ENCODE data around the gene SPRR5. TPM values are rescaled to one million over a fixed set of nuclear protein-coding genes. Genes with fewer than 3 reads are reported as not detected.

SPRR5 gene
- total RNA-seq, 2 donors from 2014 or later: not detected

DNA sequence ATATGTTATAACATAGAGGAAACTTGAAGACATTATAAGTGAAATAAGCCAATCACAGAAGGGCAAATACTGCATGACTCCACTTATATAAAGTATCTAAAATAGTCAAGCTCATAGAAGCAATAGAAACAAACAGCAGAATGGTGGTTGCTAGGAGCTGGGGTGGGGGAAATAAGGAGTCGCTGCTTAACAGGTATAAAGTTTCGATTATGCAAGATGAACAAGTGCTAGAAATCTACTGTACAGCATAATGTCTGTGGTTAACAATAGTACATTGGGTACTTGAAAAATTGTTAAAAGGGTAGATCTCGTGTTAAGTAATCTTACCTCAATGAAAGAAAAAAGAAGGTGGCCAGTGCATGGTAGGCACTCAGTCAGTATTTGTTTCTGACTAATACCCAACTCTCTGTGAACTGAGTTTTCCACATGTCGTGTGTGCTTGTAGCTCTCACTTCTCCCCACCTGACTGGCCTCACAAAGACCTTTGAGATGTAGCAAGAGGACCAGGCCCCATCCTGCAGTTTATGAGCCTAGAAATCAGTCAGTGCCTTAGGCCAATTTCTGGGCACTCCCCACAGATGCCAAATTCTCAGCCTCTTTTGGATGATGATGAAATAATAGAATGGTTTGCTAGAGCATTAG lies 14.7 kb upstream of the SPRR5 start:
- DNase-seq (ENCODE audit: low spot score in 2 of 2): no peak
- Mint-ChIP-seq H3K9me3 (peaks cover 0 to 3% of the 10 kb centered on the region in 2 donors), H3K27ac (no peak overlapping the region), H3K36me3 (no peaks in the 10 kb centered on the region)
- ATAC-seq: no peak

DNA sequence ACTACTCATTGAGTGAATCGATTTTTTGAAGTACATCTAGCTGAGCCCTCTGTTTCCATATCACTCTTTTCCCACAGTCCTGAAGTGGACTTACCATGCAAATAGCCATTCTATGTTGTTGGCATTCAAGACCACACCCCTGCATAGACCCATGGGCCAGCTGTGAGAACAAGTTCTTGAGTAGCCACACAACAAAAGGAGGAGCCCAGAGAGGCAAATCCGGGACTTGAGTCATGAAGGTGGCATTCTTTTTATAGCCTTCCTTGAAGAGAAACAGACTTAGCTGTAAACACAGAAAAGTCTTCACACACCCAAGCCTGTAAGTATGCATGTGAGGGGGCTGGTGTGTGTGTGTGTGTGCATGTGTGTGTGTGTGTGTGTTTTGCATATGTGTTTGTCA lies 13.8 kb upstream of the SPRR5 start:
- ATAC-seq (no peak), DNase-seq (ENCODE audit: low spot score in 2 of 2) (no peak)
- Mint-ChIP-seq H3K9me3 (peaks cover 0 to 3% of the 10 kb centered on the region in 2 donors), H3K36me3 (no peaks in the 10 kb centered on the region), H3K27ac (no peak overlapping the region)

DNA sequence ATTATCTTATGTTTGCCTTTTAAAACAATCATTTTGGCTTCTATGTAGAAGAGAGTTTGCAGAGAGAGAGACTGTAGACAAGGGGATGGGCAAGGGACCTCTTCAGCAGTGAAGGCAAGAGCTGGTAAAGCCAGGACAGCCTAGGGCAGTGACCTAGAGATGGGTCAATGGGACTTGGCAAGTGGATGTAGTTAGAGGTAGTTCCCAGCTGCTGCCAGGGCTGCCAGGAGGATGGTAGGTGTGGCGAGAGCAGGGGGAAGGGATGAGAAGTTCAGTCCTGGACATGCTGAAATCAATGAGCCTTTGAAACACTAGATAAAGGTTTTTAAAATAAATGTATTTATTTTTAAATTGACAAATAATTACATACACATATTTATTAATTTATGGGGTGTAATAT lies 6.4 kb upstream of the SPRR5 start:
- Mint-ChIP-seq H3K9me3 (no peaks in the 10 kb centered on the region), H3K27ac (no peak overlapping the region), H3K36me3 (peaks cover 0 to 6% of the 10 kb centered on the region in 2 donors)
- DNase-seq (ENCODE audit: low spot score in 2 of 2) (no peak), ATAC-seq (no peak)

DNA sequence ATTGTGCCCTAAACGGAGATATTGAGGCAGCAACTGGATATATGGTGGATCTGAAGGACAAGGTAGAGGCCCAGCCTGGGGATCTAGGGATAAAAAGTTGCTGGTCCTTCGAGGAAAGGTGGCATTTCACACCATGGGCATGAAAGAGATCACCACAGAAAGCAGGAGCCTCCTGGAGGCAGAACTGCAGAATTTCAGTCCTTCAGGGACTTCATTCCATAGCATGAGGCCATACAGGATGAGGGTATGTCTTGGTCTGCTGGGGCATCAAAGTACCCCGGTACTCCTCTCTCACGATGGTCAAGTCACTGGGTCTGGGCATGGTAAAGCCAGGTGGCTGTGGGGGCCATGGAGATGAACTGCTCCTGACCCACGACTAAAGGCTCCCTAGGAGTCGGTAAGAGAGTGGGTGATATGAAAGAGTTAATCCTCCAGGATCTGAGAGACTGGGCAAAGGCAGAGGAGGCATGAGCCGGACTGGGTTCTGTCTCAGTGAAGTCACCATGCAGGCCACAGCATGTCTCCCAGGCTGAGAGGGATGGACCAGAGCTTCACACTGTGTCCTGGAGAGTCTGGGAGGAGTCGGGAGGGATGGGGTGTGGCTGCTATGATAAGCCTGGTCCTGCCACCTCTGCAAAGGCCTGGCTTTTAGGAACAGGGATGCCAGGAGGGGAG lies 5.8 kb upstream of the SPRR5 start:
- no peak overlapping the region for H3K27ac Mint-ChIP-seq
- no peak for DNase-seq (ENCODE audit: low spot score in 2 of 2)
- no peaks in the 10 kb centered on the region for H3K9me3 Mint-ChIP-seq
- no peak for ATAC-seq
- peaks cover 0 to 6% of the 10 kb centered on the region in 2 donors for H3K36me3 Mint-ChIP-seq

DNA sequence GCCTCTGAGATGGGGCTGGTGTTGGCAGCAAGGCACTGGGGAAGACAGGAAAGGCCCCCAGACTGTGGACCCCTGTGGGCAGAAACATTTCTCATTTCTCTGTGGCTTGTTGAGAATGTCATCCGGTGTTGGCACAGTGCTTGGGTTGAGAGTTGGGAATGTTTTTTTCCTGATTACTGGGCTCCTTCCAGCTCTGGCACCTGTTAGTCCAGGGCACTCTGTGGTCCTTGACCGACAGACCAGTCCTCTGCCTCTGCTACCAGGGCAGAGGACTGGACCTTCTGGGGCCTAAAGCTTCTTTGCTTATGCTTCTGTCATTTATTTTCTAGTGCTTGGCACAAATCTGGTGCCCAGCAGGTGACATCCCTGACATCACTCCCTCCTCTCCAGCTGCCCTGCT lies 4.8 kb upstream of the SPRR5 start:
- no peak for DNase-seq (ENCODE audit: low spot score in 2 of 2)
- H3K9me3 Mint-ChIP-seq: no peaks in the 10 kb centered on the region
- no peak overlapping the region for H3K27ac Mint-ChIP-seq
- no peak for ATAC-seq
- peaks cover 0 to 6% of the 10 kb centered on the region in 2 donors for H3K36me3 Mint-ChIP-seq

DNA sequence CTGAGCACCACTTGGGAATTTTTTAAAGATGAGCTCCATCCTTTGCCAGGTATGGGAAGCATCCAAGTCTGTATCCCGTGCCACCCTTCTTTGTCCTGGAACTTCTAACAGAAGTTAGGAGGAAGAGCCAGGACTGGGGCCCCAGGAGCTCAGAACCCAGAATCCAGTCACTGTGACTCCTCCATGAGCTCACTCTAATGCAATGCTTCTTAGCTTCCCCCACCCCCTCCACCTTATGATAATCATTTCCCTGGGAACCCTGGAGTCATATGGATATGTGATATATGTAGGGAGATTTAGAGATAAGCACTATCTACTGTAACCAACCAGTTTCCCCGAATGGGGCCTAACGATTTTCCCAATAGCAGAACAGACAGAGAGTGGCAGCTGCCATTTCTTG lies 758 bp upstream of the SPRR5 start:
- H3K9me3 Mint-ChIP-seq: no peaks in the 10 kb centered on the region

DNA sequence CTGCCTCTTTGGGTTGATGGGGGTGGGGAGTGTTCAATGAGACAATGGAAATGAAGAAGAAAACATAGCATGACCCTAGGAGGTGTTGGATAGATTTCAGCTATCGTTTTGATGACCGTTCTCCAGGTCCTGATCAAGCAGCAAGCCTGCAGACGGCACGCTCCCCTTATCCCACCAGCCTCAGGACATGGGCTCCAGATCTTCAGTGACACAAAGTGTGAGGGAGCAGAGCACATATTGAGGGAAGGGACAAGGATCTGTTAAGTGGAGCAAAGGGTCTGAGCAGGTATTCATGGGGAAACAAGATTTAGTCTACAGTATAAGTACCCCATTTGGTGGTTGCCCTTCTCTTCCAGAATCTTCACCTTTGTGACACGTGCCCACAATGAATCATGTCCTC lies 4.7 kb downstream of the SPRR5 start:
- H3K36me3 Mint-ChIP-seq: no peaks in the 10 kb centered on the region
- H3K27ac Mint-ChIP-seq: no peak overlapping the region
- no peak for DNase-seq (ENCODE audit: low spot score in 2 of 2)
- no peak for ATAC-seq
- H3K9me3 Mint-ChIP-seq: no peaks in the 10 kb centered on the region

More for the DNA sequence above, 758 bp upstream of the SPRR5 start:
- ATAC-seq (no peak), DNase-seq (ENCODE audit: low spot score in 2 of 2) (no peak)
- H3K27ac Mint-ChIP-seq: no peak overlapping the region
- no peaks in the 10 kb centered on the region for H3K36me3 Mint-ChIP-seq

DNA sequence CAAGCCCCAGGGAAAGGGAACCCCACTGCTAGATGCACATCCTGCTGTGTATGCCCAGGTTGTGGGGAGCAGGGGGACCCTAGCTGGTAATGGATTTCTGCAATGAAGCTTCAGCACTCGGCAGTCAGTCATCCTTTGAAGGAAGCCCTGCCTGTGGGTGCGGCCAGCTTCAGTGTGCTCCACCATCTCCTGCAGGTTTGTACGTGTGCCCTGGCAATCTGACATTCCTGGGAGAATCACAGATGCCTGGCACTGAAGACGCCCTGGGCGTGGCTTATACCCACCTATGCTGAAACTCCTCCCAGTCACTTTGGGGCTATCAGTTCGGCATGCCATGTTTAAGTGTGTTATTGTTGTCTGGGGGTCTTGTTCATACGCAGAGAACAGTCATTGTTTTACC lies 6.8 kb downstream of the SPRR5 start:
- H3K27ac Mint-ChIP-seq: no peak overlapping the region
- no peaks in the 10 kb centered on the region for H3K9me3 Mint-ChIP-seq
- ATAC-seq: no peak
- no peaks in the 10 kb centered on the region for H3K36me3 Mint-ChIP-seq
- DNase-seq (ENCODE audit: low spot score in 2 of 2): no peak

DNA sequence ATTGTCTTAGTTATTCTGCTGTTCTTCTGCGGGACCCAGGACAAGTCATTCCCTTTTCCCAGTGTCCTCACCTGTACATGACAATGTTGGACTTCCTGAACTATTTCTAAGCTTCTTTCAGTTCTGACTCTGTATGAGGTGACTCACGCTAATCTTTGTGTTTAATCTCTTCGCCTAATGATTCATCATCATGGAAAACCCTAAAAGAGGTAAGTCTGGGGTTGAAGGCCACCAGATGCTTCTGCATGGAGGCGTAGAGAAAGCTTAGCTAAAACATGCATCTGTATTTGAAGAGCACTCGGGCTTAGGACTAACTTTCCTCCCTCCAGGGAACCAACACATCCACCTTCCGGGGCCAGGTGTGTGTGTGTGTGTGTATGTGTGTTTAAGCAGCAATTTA lies 7.4 kb downstream of the SPRR5 start:
- no peak overlapping the region for H3K27ac Mint-ChIP-seq
- DNase-seq (ENCODE audit: low spot score in 2 of 2) (no peak), ATAC-seq (no peak)
- no peaks in the 10 kb centered on the region for H3K36me3 Mint-ChIP-seq
- no peaks in the 10 kb centered on the region for H3K9me3 Mint-ChIP-seq

DNA sequence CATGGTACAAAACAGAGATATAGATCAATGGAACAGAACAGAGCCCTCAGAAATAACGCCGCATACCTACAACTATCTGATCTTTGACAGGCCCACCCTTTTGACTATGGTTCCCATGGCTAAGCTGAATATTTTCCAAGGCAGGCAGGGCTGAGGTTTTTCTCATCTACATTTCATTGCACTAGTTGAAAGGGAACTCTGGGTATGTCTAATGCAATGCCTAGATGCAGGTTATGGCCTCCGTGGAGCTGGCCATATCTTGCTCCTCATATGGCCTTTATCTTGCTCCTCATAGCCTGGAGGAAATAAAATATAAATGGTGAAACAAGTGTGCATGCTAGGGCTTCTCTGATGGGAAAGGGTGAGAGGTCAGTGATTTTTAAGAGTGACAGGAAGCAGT lies 10.6 kb downstream of the SPRR5 start:
- Mint-ChIP-seq H3K27ac (no peak overlapping the region), H3K9me3 (no peaks in the 10 kb centered on the region)

DNA sequence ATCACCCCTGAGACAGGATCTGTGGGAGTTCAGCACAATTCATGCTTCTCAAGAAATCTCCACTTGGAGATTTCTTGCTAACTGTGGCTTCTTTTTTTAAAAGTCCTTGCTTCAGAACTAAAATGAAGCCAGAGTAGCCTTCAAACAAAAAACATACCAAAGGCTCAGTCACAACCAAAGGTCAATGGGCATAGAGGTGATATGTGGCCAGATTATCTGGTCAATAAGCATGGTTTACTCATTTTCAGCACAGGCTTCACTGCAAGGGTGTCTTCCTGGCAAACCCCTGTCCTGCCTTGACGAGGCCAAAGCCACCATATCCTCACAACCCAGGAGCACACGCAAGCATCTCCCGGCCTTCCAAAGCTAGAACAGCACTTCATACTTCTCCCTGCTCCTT lies 12.3 kb downstream of the SPRR5 start:
- DNase-seq (ENCODE audit: low spot score in 2 of 2): no peak
- no peaks in the 10 kb centered on the region for H3K36me3 Mint-ChIP-seq
- no peaks in the 10 kb centered on the region for H3K9me3 Mint-ChIP-seq
- ATAC-seq: no peak
- no peak overlapping the region for H3K27ac Mint-ChIP-seq

More for the DNA sequence above, 10.6 kb downstream of the SPRR5 start:
- ATAC-seq (no peak), DNase-seq (ENCODE audit: low spot score in 2 of 2) (no peak)
- H3K36me3 Mint-ChIP-seq: no peaks in the 10 kb centered on the region

DNA sequence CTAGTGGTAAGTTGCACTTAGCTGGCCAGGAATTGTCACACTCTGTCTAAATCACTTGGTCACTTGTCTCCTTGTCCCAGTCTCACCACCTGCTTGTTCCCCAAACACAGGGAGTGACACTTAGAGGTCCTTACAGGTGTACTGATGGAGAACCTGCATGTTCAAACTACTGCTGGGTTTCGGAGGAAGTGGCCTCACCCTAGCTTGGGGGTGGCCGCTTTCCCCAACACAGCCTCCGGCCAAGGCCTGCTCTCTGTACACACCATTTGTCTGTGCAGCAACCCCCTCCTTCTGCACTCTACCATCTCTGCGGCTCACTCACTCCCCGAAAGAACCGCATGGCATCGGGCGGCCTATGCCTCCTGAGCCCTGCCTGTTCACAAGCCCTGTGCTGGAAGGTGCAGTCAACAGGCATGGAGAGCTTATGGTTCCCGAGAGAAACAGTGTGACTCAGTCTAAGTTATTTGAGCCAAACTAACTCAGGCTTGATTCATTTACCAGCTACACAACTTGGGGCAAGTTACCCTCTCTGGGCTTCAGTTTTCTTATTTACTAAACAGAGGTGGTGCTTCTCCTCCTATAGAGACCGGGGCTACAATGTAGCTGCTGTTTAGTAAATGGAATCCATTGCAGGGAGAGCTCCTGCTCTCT lies 12.9 kb downstream of the SPRR5 start:
- no peak for DNase-seq (ENCODE audit: low spot score in 2 of 2)
- Mint-ChIP-seq H3K36me3 (no peaks in the 10 kb centered on the region), H3K27ac (no peak overlapping the region), H3K9me3 (no peaks in the 10 kb centered on the region)
- ATAC-seq: no peak

DNA sequence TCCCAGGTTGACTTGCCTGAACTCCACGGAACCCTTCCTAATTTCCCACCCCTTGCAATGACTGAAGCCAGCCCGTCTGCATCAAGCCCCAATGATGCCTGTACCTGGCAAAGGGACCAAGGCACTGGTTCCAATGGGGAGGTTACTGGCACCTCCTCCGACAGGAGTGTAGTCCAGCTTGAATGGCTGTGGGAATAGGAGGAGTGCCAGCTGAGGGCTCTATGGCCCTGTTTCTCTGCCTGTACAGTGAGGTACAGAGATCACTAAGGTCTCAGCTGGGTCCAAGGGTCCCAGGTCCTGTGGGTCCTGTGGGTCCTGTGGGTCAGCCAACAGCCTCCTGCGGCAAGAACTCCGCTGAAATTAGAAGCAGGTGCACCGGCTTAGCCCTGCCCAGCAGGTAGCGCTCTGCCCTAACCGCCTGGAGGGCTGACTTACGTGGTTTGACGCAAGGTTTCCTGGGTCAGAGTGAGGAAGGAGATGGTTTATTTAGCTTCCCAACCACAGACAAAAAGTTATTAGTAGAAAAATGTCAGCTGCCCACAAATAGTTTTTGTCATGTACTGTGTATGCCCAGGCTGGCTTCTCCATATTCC lies 13.5 kb downstream of the SPRR5 start:
- ATAC-seq (no peak), DNase-seq (ENCODE audit: low spot score in 2 of 2) (no peak)
- Mint-ChIP-seq H3K27ac (no peak overlapping the region), H3K36me3 (no peaks in the 10 kb centered on the region), H3K9me3 (no peaks in the 10 kb centered on the region)

DNA sequence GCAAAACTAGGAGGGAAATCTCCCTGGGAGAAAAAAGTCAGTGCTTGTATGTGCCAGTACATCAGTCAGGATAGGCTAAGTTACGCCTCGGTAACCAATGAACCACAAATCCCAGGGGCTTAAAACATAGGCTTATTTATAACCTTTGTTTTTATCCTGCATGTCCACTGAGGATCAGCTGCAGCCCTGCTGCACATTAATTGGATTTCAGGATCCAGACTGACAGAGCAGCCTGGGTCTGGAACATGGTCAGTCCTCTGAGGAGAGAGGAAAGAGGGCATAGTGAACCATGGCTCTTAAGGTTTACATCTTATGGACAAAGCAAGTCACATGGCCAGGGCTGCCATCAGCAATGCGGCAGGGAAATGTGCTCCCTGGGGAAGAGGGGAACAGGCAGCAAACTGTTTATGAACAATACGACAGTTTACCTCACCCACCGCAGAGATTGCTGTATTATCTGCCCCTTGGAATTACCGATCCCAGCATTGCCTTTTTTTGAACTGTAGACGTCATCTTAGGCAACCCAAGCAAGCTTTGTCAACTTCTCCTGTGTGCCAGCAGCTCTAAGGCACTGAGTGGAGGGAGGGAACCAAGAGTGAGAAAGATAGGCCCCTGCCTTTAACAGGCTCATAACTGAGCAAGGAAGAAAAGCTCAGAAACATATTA lies 14.4 kb downstream of the SPRR5 start:
- DNase-seq (ENCODE audit: low spot score in 2 of 2) (no peak), ATAC-seq (no peak)
- Mint-ChIP-seq H3K27ac (no peak overlapping the region), H3K9me3 (no peaks in the 10 kb centered on the region), H3K36me3 (no peaks in the 10 kb centered on the region)

DNA sequence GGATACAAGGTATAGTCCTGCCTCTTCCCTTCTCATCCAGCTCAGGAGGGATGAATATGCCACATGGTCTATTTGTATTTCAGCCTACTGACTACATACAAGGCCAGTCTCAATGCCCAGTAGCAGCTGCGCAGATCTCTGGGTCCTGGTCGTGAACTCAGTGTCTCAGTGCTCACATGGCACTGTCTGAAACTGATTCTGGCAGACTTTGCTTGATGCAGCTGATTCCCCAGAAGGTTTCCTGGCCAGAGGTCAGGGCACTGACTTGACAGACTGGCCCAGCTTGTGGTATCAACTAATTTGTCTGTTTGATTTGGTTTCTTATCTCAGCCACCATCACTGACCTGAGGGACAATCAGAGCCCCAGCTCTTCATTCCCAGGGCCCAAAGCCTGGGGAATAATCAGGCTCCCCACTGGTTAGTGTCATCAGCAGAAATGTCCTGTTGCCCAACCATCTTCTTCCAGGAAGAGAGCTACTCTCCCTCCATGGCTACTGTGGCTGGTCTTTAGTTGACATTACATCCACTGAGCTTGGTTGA lies 15.9 kb downstream of the SPRR5 start:
- no peak for ATAC-seq
- Mint-ChIP-seq H3K27ac (no peak overlapping the region), H3K36me3 (no peaks in the 10 kb centered on the region), H3K9me3 (no peaks in the 10 kb centered on the region)
- no peak for DNase-seq (ENCODE audit: low spot score in 2 of 2)

DNA sequence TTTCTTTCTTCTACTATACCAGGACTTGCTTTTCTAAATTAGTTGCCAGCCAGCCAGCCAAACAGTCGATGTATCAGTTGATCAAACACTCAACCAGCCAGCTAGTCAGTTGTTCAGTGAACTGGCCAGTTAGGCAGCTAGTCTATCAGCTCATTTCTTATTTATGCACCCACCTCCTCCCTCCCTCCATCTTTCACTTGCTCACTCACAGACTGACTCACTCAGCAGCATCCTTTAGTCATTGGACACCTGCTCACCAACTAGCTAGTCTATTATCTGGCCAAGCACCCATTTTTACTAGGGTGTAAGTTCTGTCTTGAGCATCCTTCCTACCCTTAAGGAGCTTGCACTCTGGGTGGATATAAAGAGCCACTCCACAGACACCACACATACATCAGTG lies 17.5 kb downstream of the SPRR5 start:
- Mint-ChIP-seq H3K9me3 (no peaks in the 10 kb centered on the region), H3K27ac (no peak overlapping the region), H3K36me3 (no peaks in the 10 kb centered on the region)
- ATAC-seq (no peak), DNase-seq (ENCODE audit: low spot score in 2 of 2) (no peak)

DNA sequence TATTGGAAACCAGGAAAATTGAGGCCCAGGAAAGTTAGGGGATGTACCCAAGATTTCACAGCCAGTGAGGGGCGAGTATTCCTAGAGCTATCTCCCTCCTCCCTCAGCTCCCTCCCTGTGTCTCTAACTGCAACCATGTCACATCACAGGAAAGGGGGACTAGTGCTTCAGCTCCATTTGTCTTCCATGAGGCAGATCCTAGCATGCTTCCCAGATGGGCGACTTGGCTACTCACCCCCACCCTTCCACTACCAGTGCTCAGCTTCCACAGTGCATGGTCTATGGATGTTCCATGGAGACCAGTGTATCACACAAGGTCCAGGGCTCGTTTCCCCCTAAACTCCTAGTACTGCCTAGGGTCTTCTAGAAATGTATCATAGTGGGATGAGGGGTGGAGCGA lies 18.8 kb downstream of the SPRR5 start:
- ATAC-seq: no peak
- no peak for DNase-seq (ENCODE audit: low spot score in 2 of 2)
- Mint-ChIP-seq H3K27ac (no peak overlapping the region), H3K36me3 (no peaks in the 10 kb centered on the region), H3K9me3 (no peaks in the 10 kb centered on the region)
